ENCODE measurements around the gene FOXD1.
"Not testable (repeated sequence)": the region's sequence is repeated elsewhere in the genome, so short reads cannot be mapped to it uniquely, and the experiment has no call there.

GRCh38 chr5:73409927-73410326 lies 38.6 kb downstream of the FOXD1 start:
- TF ChIP-seq CTCF, EZH2, EZH2phosphoT487 (IDR thresholded peaks at IDR 0.05): not testable (repeated sequence)

Data from neural progenitor cell (in vitro differentiated cells).